ENCODE results near the gene DUSP6. TPM values are rescaled to one million over a fixed set of nuclear protein-coding genes. Genes with fewer than 3 reads are reported as not detected.

DUSP6 gene
- total RNA-seq, 2 donors from 2014 or later, result 25.7 to 54.1 TPM

DNA sequence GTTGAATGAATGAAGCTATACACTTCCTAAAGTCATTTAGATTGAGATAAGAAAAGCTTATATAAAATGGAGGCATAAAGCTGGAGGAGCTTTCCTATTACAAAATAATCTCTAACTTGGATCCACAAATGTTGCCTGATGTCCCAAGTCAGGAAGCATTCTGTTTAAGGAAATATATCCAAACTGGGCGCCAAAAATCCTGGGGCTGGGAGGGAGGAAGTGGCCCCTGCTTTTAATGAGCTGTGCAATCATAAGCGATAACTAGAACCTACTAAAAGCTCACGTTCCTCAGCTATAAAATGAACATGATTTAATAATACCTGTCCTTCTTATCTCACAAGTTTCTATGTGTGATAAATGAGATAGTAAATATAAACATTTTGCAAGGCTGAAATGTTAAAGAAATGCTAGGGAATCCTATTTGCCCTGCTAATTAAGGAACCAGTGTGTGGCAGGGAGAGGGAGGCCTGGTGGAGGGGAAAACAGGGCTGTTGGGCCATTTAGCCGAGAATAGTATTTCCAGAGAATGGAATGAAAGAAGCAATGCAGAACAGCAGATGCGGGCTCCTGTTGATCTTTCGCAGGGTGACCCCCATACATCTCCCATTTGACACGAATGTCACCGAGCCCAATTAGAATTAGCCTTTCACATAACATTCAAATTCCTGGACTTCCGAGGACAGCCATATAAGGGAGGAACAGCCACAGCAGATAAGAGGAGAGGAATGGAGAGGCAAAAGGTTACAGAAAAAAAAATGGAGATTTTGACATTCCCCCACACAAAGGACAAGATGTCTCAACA is 25.9 kb downstream of the DUSP6 start:
- no peak for DNase-seq (ENCODE audit: low spot score)
- peak overlapping the region in 1 of 2 donors; percentile 50 for H3K27ac ChIP-seq
- TF ChIP-seq, protein P1, sequence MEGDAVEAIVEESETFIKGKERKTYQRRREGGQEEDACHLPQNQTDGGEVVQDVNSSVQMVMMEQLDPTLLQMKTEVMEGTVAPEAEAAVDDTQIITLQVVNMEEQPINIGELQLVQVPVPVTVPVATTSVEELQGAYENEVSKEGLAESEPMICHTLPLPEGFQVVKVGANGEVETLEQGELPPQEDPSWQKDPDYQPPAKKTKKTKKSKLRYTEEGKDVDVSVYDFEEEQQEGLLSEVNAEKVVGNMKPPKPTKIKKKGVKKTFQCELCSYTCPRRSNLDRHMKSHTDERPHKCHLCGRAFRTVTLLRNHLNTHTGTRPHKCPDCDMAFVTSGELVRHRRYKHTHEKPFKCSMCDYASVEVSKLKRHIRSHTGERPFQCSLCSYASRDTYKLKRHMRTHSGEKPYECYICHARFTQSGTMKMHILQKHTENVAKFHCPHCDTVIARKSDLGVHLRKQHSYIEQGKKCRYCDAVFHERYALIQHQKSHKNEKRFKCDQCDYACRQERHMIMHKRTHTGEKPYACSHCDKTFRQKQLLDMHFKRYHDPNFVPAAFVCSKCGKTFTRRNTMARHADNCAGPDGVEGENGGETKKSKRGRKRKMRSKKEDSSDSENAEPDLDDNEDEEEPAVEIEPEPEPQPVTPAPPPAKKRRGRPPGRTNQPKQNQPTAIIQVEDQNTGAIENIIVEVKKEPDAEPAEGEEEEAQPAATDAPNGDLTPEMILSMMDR (IDR thresholded peaks at IDR 0.05), result no peak

DNA sequence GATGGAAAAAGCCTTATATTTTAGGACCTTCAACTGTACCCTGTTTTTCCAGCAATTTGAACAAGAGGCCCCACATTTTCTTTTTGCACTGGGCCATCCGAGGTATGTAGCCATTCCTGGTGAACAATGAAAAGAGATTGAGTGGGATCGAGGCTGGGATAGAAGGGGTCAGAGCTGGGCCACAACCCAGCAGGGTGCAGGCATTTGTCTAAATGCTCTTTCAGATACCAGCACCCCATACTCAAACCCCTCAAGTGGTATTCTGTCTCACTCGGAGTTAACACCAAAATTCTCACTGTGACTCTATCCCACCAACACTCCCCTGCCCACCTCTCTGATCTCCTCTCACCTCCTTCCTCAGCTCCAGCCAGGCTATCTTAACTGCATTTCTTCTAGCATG is 26.8 kb downstream of the DUSP6 start:
- H3K27ac ChIP-seq, result no peak overlapping the region
- H3K27me3 ChIP-seq, result no peaks in the 10 kb centered on the region
- peaks cover 0 to 23% of the 10 kb centered on the region in 2 donors for H3K4me1 ChIP-seq
- DNase-seq (ENCODE audit: low spot score), result no peak
- TF ChIP-seq, protein P1 (IDR thresholded peaks at IDR 0.05), result no peak
- H3K9me3 ChIP-seq, result no peaks in the 10 kb centered on the region
- H3K4me3 ChIP-seq, result no peak overlapping the region
- H3K36me3 ChIP-seq, result no peaks in the 10 kb centered on the region

More for the DNA sequence above, 25.9 kb downstream of the DUSP6 start:
- Histone ChIP-seq H3K27me3 (no peaks in the 10 kb centered on the region), H3K9me3 (no peaks in the 10 kb centered on the region), H3K4me1 (peaks cover 0 to 23% of the 10 kb centered on the region in 2 donors), H3K4me3 (no peak overlapping the region), H3K36me3 (no peaks in the 10 kb centered on the region)

DNA sequence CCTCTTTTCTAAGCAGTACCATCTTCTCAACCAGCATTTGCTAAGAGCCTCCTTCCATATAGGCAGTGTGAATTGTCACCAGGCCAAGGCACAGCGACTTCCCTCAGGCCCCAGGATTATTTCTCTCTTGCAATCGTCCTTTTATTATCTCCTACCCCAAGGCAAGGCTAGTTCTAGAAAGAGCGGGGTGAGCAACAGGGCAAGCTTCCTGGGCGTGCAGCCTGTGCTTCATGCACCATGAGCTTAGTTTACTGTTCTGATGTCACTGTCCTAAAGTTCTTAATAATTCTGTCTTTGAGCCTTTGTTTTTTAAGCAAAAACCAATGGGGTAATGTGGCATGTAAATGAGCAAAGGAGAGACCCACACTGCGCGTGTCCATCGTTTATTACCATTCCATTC is 27.9 kb downstream of the DUSP6 start:
- TF ChIP-seq, protein P1 (IDR thresholded peaks at IDR 0.05), result no peak
- no peak overlapping the region for H3K4me3 ChIP-seq
- H3K27me3 ChIP-seq, result no peaks in the 10 kb centered on the region
- H3K27ac ChIP-seq, result no peak overlapping the region
- no peaks in the 10 kb centered on the region for H3K36me3 ChIP-seq
- DNase-seq (ENCODE audit: low spot score), result no peak
- H3K4me1 ChIP-seq, result peaks cover 0 to 23% of the 10 kb centered on the region in 2 donors
- H3K9me3 ChIP-seq, result no peaks in the 10 kb centered on the region

DNA sequence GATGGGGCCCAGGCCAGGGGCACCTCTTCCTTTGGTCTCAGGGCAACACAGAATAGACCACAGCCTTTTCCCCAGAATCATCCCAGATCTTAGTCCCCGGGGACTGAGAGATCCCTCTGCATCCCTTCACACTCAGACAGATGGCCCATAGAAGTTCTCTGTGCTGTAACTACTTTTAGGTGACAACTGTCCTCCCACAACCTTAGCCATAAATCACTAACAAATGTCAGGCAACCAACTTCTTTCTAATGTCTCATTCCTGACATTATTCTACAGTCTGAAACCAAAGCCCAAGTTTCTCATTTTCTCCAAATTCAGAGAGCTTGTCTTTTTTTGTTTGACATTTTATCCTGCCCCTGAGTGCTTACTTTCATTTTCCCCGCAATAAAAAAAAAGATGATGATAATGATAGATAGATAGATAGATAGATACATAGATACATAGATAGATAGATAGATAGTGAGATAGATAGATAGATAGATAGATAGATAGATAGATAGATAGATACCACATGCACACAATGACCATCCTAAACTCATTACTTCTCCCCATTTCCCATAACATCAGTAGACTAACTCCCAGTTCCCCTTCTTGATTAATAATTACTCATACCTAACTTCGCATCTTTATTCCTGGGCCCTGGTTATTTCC is 28.6 kb downstream of the DUSP6 start:
- no peaks in the 10 kb centered on the region for H3K36me3 ChIP-seq
- no peak for DNase-seq (ENCODE audit: low spot score)
- no peak overlapping the region for H3K27ac ChIP-seq
- H3K4me1 ChIP-seq, result peaks cover 0 to 26% of the 10 kb centered on the region in 2 donors
- TF ChIP-seq, protein P1 (IDR thresholded peaks at IDR 0.05), result no peak
- no peaks in the 10 kb centered on the region for H3K9me3 ChIP-seq
- H3K27me3 ChIP-seq, result no peaks in the 10 kb centered on the region
- no peak overlapping the region for H3K4me3 ChIP-seq

DNA sequence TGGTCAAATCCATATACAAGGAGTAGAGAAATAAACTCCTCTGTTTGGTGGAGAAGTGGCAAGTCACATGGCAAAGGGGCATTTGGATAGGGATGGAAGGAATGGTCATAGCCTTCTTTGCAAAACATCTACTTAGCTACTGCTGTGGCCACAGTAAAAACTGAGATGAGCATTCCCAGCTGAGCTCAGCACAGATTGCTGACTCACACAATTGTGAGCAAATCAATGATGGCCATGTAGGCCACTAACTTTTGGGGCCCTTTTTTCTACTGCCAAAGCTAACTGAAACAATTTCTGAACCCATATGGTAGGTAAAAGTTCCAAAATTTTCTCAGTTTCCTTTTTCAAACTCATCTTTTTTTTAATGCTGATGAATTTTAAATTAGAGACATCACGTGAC is 31.6 kb downstream of the DUSP6 start:
- Histone ChIP-seq H3K4me1 (peaks cover 0 to 3% of the 10 kb centered on the region in 2 donors), H3K27me3 (no peaks in the 10 kb centered on the region), H3K36me3 (no peaks in the 10 kb centered on the region), H3K4me3 (no peak overlapping the region), H3K27ac (no peak overlapping the region), H3K9me3 (no peaks in the 10 kb centered on the region)
- DNase-seq (ENCODE audit: low spot score), result no peak
- TF ChIP-seq, protein P1 (IDR thresholded peaks at IDR 0.05), result no peak

Measured in right atrium auricular region (tissue), 2 donors.